GM19099 (cell line): ENCODE results near the gene PREX1.

ENCODE experiments used
- POLR2A ChIP-seq: IDR thresholded peaks from 3 replicates; pipeline ENCODE4 v1.6.1; 2011; ENCODE audit warnings: low read depth; ENCODE audit not compliant: insufficient read length; ENCODE audit errors: extremely low read depth

Gene PREX1

GRCh38 chr20:48603819-48604405, 223.9 kb downstream of the PREX1 start:
- no peak for TF ChIP-seq POLR2A

- no peak for TF ChIP-seq POLR2A
Observed at GRCh38 chr20:48603116-48603818, 224.5 kb downstream of the PREX1 start.

GRCh38 chr20:48601798-48602197, 226.0 kb downstream of the PREX1 start:
- no peak for TF ChIP-seq POLR2A

GRCh38 chr20:48600470-48600945, 227.3 kb downstream of the PREX1 start:
- TF ChIP-seq POLR2A: no peak

- TF ChIP-seq POLR2A: no peak
Observed at GRCh38 chr20:48599748-48600469, 227.9 kb downstream of the PREX1 start.

- TF ChIP-seq POLR2A: no peak
Observed at GRCh38 chr20:48599106-48599747, 228.6 kb downstream of the PREX1 start.

GRCh38 chr20:48597521-48598302, 230.1 kb downstream of the PREX1 start:
- no peak for TF ChIP-seq POLR2A

GRCh38 chr20:48596334-48596898, 231.4 kb downstream of the PREX1 start:
- no peak for TF ChIP-seq POLR2A

- no peak for TF ChIP-seq POLR2A
Observed at GRCh38 chr20:48595495-48596333, 232.1 kb downstream of the PREX1 start.

- no peak for TF ChIP-seq POLR2A
Observed at GRCh38 chr20:48594533-48594932, 233.3 kb downstream of the PREX1 start.

GRCh38 chr20:48592107-48592940, 235.5 kb downstream of the PREX1 start:
- TF ChIP-seq POLR2A: no peak

GRCh38 chr20:48586730-48587129, 241.1 kb downstream of the PREX1 start:
- TF ChIP-seq POLR2A: no peak
